Neuronal stem cell (in vitro differentiated cells): ENCODE data around the gene MYL10.
"Not testable (repeated sequence)": the region's sequence is repeated elsewhere in the genome, so short reads cannot be mapped to it uniquely, and the experiment has no call there.

ENCODE experiments used
- DNase-seq: peaks from one replicate; pipeline ENCODE4 v3.0.0-alpha.2; 2013; ENCODE audit warnings: low spot score
- H2AFZ ChIP-seq: one replicate; pipeline ENCODE4 v1.6.1; 2013; ENCODE audit warnings: mild to moderate bottlenecking, low read length, inconsistent platforms
- H2AK5ac ChIP-seq: 2 replicates; pipeline ENCODE4 v1.6.1; 2013; ENCODE audit warnings: low read depth, mild to moderate bottlenecking, inconsistent platforms, low read length, moderate library complexity, mixed read lengths
- H2BK120ac ChIP-seq: 2 replicates; pipeline ENCODE4 v1.6.1; 2013; ENCODE audit warnings: low read depth, mild to moderate bottlenecking, inconsistent platforms, low read length, moderate library complexity, mixed read lengths
- H2BK12ac ChIP-seq: one replicate; pipeline ENCODE4 v1.6.1; 2013; ENCODE audit warnings: low read length, inconsistent platforms
- H2BK15ac ChIP-seq: 2 replicates; pipeline ENCODE4 v1.6.1; 2013; ENCODE audit warnings: mild to moderate bottlenecking, low read length, inconsistent platforms, mixed read lengths
- H2BK5ac ChIP-seq: one replicate; pipeline ENCODE4 v1.6.1; 2013; ENCODE audit warnings: inconsistent platforms, mild to moderate bottlenecking, low read length, moderate library complexity
- H3K14ac ChIP-seq: one replicate; pipeline ENCODE4 v1.6.1; 2013; ENCODE audit warnings: low read length, inconsistent platforms
- H3K18ac ChIP-seq: 2 replicates; pipeline ENCODE4 v1.6.1; 2013; ENCODE audit warnings: low read length, inconsistent platforms
- H3K23ac ChIP-seq: 2 replicates; pipeline ENCODE4 v1.6.1; 2013; ENCODE audit warnings: low read depth, mild to moderate bottlenecking, mixed read lengths, low read length, inconsistent platforms; ENCODE audit not compliant: poor library complexity
- H3K27ac ChIP-seq: replicated peaks from 3 replicates; pipeline ENCODE4 v1.5.1; 2013; ENCODE audit warnings: low read length, inconsistent platforms
- H3K27me3 ChIP-seq, 3 experiments: 2 replicates each; pipeline ENCODE4 v1.6.1; 2013; ENCODE audit warnings: low read length in 3 of 3, mild to moderate bottlenecking in 2 of 3, inconsistent platforms in 1 of 3, low read depth in 1 of 3, mixed read lengths in 1 of 3, moderate library complexity in 1 of 3; ENCODE audit not compliant: control insufficient read depth in 3 of 3, insufficient read depth in 3 of 3
- H3K36me3 ChIP-seq, 2 donors: replicated peaks in 1 of 2; 2 replicates each; pipeline ENCODE4 v1.6.1; 2013; ENCODE audit warnings: low read length in 2 of 2; ENCODE audit not compliant: control insufficient read depth in 2 of 2, insufficient read depth in 2 of 2
- H3K4ac ChIP-seq: 2 replicates; pipeline ENCODE4 v1.6.1; 2013; ENCODE audit warnings: inconsistent platforms, mild to moderate bottlenecking, low read length, moderate library complexity
- H3K4me1 ChIP-seq, 2 donors: 1 replicate in 1 of 2; 2 replicates in 1 of 2; pipeline ENCODE4 v1.6.1; 2013; ENCODE audit warnings: low read length in 2 of 2, low read depth in 1 of 2; ENCODE audit not compliant: control insufficient read depth in 2 of 2, insufficient read depth in 1 of 2
- H3K4me2 ChIP-seq: one replicate; pipeline ENCODE4 v1.6.1; 2013; ENCODE audit warnings: mild to moderate bottlenecking, low read length, inconsistent platforms; ENCODE audit not compliant: insufficient read depth, poor library complexity, severe bottlenecking
- H3K4me3 ChIP-seq, 2 donors: 2 replicates each; pipeline ENCODE4 v1.5.1; 2013; ENCODE audit warnings: low read length in 2 of 2, mild to moderate bottlenecking in 2 of 2, inconsistent platforms in 1 of 2, moderate library complexity in 1 of 2
- H3K79me1 ChIP-seq: one replicate; pipeline ENCODE4 v1.6.1; 2013; ENCODE audit warnings: low read depth, mild to moderate bottlenecking, inconsistent platforms, low read length, moderate library complexity
- H3K9ac ChIP-seq: one replicate; pipeline ENCODE4 v1.6.1; 2013; ENCODE audit warnings: mild to moderate bottlenecking, low read depth, low read length, inconsistent platforms; ENCODE audit not compliant: poor library complexity
- H3K9me3 ChIP-seq, 2 donors: replicated peaks in 1 of 2; 2 replicates each; pipeline versions ENCODE3 to v1.6.1; 2013; ENCODE audit warnings: low read length in 2 of 2, mild to moderate bottlenecking in 2 of 2, inconsistent platforms in 1 of 2, low read depth in 1 of 2, mixed read lengths in 1 of 2, moderate library complexity in 1 of 2; ENCODE audit not compliant: control insufficient read depth in 2 of 2, insufficient read depth in 1 of 2
- H4K8ac ChIP-seq: one replicate; pipeline ENCODE4 v1.6.1; 2013; ENCODE audit warnings: low read depth, mild to moderate bottlenecking, inconsistent platforms, low read length, moderate library complexity
- H4K91ac ChIP-seq: one replicate; pipeline ENCODE4 v1.6.1; 2013; ENCODE audit warnings: low read length, low read depth, mild to moderate bottlenecking, inconsistent platforms; ENCODE audit not compliant: poor library complexity
- WGBS, 2 donors: extraction: QIAGEN DNeasy Blood & Tissue Kit; methylation state at CpG; one replicate each; pipeline ENCODE4 v1.1.7; 2013; ENCODE audit warnings: missing lambda C conversion rate in 2 of 2, mixed read lengths in 1 of 2; ENCODE audit not compliant: insufficient read length in 2 of 2, insufficient replicate concordance in 1 of 2; ENCODE audit errors: extremely low coverage in 2 of 2; 5-methylcytosine and 5-hydroxymethylcytosine counted together

MYL10 gene

GRCh38 chr7:101647876-101648275 lies 18.8 kb upstream of the MYL10 start:
- H2AK5ac ChIP-seq, H3K4ac ChIP-seq, H2BK120ac ChIP-seq, H2BK15ac ChIP-seq, H3K9me3 ChIP-seq, H3K4me1 ChIP-seq, H3K18ac ChIP-seq, H3K27me3 ChIP-seq, H3K36me3 ChIP-seq, DNase-seq, H3K4me2 ChIP-seq, H2AFZ ChIP-seq, H3K27ac ChIP-seq, H4K91ac ChIP-seq, H3K79me1 ChIP-seq, H2BK12ac ChIP-seq, H2BK5ac ChIP-seq, H3K23ac ChIP-seq, H3K4me3 ChIP-seq, H3K9ac ChIP-seq, H4K8ac ChIP-seq: not testable (repeated sequence)
- peak overlapping the region; percentile 63 for H3K14ac ChIP-seq
- WGBS, 2 donors = no CpG with 5 or more reads among the region's 12 CpGs

- H3K23ac ChIP-seq = no peak overlapping the region
- no peak overlapping the region for H2AFZ ChIP-seq
- H2AK5ac ChIP-seq = no peak overlapping the region
- H4K91ac ChIP-seq = no peak overlapping the region
- no peaks in the 10 kb centered on the region for H3K4me1 ChIP-seq
- no peak overlapping the region for H4K8ac ChIP-seq
- no CpG with 5 or more reads among the region's 13 CpGs for WGBS, 2 donors
- no peaks in the 10 kb centered on the region for H3K27me3 ChIP-seq
- no peak overlapping the region for H2BK120ac ChIP-seq
- H2BK5ac ChIP-seq = no peak overlapping the region
- H3K4me3 ChIP-seq = no peak overlapping the region
- H3K9ac ChIP-seq = no peak overlapping the region
- H3K18ac ChIP-seq = no peak overlapping the region
- no peaks in the 10 kb centered on the region for H3K36me3 ChIP-seq
- H3K14ac ChIP-seq = no peak overlapping the region
- no peak overlapping the region for H3K4me2 ChIP-seq
- H3K4ac ChIP-seq = no peak overlapping the region
- H3K27ac ChIP-seq = no peak overlapping the region
- H2BK15ac ChIP-seq = no peak overlapping the region
- no peaks in the 10 kb centered on the region for H3K9me3 ChIP-seq
- no peaks in the 10 kb centered on the region for H3K79me1 ChIP-seq
- DNase-seq = no peak
- H2BK12ac ChIP-seq = no peak overlapping the region
Measured at GRCh38 chr7:101645951-101646350, 16.9 kb upstream of the MYL10 start.

GRCh38 chr7:101644879-101645278 lies 15.8 kb upstream of the MYL10 start:
- H3K36me3 ChIP-seq = no peaks in the 10 kb centered on the region
- H2AFZ ChIP-seq = no peak overlapping the region
- H2BK120ac ChIP-seq = no peak overlapping the region
- H2BK5ac ChIP-seq = no peak overlapping the region
- H3K4ac ChIP-seq = no peak overlapping the region
- H2AK5ac ChIP-seq = no peak overlapping the region
- H3K9me3 ChIP-seq = no peaks in the 10 kb centered on the region
- no peak overlapping the region for H2BK15ac ChIP-seq
- H3K14ac ChIP-seq = no peak overlapping the region
- no peak overlapping the region for H3K4me3 ChIP-seq
- H2BK12ac ChIP-seq = no peak overlapping the region
- H3K27me3 ChIP-seq = no peaks in the 10 kb centered on the region
- no peak overlapping the region for H4K91ac ChIP-seq
- H3K23ac ChIP-seq = no peak overlapping the region
- no peaks in the 10 kb centered on the region for H3K79me1 ChIP-seq
- DNase-seq = no peak
- no peak overlapping the region for H3K4me2 ChIP-seq
- H3K18ac ChIP-seq = peak overlapping the region; percentile 35
- no peak overlapping the region for H4K8ac ChIP-seq
- no peak overlapping the region for H3K9ac ChIP-seq
- no peaks in the 10 kb centered on the region for H3K4me1 ChIP-seq
- no peak overlapping the region for H3K27ac ChIP-seq
- WGBS, 2 donors = no CpG with 5 or more reads among the region's 18 CpGs

- not testable (repeated sequence) for H3K14ac ChIP-seq, H3K9ac ChIP-seq, H3K4me3 ChIP-seq, H4K8ac ChIP-seq, H3K4me1 ChIP-seq, H2BK12ac ChIP-seq, H2BK15ac ChIP-seq, H3K18ac ChIP-seq, H2BK5ac ChIP-seq, H2BK120ac ChIP-seq, H3K4me2 ChIP-seq, H2AK5ac ChIP-seq, H3K27me3 ChIP-seq, H3K36me3 ChIP-seq, H2AFZ ChIP-seq, H3K27ac ChIP-seq, H3K4ac ChIP-seq, H3K79me1 ChIP-seq, H3K23ac ChIP-seq, DNase-seq, H4K91ac ChIP-seq, H3K9me3 ChIP-seq
- WGBS, 2 donors = no CpG with 5 or more reads among the region's 4 CpGs
Measured at GRCh38 chr7:101639127-101639526, 10.0 kb upstream of the MYL10 start.
